ENCODE measurements around the gene APRT. TPM values are rescaled to one million over a fixed set of nuclear protein-coding genes. Genes with fewer than 3 reads are reported as not detected.

APRT gene
- total and polyA plus RNA-seq, 9 of the 15 experiments (the other 6 are each of a cell fraction or from before 2014, with no cell fraction given) = 41.7 to 409 (median 146) TPM

DNA sequence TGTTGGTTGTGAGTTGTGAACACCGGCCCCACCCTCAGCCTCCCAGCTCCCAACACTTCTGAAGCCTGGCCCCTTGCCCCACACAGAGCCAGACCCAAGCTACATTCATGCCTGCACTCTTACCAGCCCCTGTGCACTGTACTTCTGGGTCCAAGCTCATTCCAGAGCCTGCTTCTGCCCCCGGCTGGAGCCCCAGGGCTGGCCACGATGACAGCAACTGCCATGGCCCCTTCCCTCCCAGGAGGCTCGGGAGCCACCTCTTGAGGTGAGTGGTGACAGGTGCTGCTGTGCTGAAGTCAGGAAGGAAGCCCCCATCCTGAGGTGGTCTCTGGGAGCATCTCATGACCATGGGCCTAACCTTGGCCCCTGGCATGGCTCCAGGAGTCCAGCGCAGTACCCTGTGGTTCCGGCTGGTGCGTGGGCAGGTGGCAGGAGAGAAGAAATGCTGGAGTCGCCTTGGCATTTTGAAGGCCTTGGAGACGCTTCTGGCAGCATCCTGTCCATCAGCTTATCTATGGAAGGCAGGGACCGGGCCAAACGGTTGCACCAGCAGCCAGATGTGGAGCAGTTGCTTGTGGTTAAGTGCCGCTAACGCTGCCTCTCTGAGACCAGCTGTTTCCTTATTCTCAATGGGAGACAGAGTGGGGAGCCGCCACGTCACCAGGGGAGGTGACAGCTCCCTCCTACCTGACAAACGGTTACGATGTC is 12.0 kb downstream of the APRT start (continued):
- TF ChIP-seq, protein P1, sequence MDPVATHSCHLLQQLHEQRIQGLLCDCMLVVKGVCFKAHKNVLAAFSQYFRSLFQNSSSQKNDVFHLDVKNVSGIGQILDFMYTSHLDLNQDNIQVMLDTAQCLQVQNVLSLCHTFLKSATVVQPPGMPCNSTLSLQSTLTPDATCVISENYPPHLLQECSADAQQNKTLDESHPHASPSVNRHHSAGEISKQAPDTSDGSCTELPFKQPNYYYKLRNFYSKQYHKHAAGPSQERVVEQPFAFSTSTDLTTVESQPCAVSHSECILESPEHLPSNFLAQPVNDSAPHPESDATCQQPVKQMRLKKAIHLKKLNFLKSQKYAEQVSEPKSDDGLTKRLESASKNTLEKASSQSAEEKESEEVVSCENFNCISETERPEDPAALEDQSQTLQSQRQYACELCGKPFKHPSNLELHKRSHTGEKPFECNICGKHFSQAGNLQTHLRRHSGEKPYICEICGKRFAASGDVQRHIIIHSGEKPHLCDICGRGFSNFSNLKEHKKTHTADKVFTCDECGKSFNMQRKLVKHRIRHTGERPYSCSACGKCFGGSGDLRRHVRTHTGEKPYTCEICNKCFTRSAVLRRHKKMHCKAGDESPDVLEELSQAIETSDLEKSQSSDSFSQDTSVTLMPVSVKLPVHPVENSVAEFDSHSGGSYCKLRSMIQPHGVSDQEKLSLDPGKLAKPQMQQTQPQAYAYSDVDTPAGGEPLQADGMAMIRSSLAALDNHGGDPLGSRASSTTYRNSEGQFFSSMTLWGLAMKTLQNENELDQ (CRISPR knock-in tag; IDR thresholded peaks at IDR 0.05; ENCODE audit: borderline replicate concordance) = no peak
- TF ChIP-seq FOXK2 (conservative IDR thresholded peaks at IDR 0.05 in 1 of 2, IDR thresholded peaks at IDR 0.05 in 1 of 2; ENCODE audit: low read depth in 2 of 2) (0 out of 4 replicates have a peak, but pooled peaks of 1 of the 2 experiments have one; percentile 43), RBM17 (IDR thresholded peaks at IDR 0.05; ENCODE audit: borderline replicate concordance, low read depth, low read length) (no peak), SP2 (IDR thresholded peaks at IDR 0.05; ENCODE audit: extremely low read depth, low read depth, low read length, poor library complexity, severe bottlenecking) (no peak)
- TF ChIP-seq, protein P2, sequence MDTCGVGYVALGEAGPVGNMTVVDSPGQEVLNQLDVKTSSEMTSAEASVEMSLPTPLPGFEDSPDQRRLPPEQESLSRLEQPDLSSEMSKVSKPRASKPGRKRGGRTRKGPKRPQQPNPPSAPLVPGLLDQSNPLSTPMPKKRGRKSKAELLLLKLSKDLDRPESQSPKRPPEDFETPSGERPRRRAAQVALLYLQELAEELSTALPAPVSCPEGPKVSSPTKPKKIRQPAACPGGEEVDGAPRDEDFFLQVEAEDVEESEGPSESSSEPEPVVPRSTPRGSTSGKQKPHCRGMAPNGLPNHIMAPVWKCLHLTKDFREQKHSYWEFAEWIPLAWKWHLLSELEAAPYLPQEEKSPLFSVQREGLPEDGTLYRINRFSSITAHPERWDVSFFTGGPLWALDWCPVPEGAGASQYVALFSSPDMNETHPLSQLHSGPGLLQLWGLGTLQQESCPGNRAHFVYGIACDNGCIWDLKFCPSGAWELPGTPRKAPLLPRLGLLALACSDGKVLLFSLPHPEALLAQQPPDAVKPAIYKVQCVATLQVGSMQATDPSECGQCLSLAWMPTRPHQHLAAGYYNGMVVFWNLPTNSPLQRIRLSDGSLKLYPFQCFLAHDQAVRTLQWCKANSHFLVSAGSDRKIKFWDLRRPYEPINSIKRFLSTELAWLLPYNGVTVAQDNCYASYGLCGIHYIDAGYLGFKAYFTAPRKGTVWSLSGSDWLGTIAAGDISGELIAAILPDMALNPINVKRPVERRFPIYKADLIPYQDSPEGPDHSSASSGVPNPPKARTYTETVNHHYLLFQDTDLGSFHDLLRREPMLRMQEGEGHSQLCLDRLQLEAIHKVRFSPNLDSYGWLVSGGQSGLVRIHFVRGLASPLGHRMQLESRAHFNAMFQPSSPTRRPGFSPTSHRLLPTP (IDR thresholded peaks at IDR 0.05; ENCODE audit: borderline replicate concordance, extremely low read depth, insufficient read length) = no peak
- TF ChIP-seq, protein P3, sequence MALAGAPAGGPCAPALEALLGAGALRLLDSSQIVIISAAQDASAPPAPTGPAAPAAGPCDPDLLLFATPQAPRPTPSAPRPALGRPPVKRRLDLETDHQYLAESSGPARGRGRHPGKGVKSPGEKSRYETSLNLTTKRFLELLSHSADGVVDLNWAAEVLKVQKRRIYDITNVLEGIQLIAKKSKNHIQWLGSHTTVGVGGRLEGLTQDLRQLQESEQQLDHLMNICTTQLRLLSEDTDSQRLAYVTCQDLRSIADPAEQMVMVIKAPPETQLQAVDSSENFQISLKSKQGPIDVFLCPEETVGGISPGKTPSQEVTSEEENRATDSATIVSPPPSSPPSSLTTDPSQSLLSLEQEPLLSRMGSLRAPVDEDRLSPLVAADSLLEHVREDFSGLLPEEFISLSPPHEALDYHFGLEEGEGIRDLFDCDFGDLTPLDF (CRISPR knock-in tag; IDR thresholded peaks at IDR 0.05) = peak; percentile 82
- TF ChIP-seq, protein P4, sequence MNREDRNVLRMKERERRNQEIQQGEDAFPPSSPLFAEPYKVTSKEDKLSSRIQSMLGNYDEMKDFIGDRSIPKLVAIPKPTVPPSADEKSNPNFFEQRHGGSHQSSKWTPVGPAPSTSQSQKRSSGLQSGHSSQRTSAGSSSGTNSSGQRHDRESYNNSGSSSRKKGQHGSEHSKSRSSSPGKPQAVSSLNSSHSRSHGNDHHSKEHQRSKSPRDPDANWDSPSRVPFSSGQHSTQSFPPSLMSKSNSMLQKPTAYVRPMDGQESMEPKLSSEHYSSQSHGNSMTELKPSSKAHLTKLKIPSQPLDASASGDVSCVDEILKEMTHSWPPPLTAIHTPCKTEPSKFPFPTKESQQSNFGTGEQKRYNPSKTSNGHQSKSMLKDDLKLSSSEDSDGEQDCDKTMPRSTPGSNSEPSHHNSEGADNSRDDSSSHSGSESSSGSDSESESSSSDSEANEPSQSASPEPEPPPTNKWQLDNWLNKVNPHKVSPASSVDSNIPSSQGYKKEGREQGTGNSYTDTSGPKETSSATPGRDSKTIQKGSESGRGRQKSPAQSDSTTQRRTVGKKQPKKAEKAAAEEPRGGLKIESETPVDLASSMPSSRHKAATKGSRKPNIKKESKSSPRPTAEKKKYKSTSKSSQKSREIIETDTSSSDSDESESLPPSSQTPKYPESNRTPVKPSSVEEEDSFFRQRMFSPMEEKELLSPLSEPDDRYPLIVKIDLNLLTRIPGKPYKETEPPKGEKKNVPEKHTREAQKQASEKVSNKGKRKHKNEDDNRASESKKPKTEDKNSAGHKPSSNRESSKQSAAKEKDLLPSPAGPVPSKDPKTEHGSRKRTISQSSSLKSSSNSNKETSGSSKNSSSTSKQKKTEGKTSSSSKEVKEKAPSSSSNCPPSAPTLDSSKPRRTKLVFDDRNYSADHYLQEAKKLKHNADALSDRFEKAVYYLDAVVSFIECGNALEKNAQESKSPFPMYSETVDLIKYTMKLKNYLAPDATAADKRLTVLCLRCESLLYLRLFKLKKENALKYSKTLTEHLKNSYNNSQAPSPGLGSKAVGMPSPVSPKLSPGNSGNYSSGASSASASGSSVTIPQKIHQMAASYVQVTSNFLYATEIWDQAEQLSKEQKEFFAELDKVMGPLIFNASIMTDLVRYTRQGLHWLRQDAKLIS (CRISPR knock-in tag; IDR thresholded peaks at IDR 0.05) = no peak
- TF ChIP-seq, protein P5, sequence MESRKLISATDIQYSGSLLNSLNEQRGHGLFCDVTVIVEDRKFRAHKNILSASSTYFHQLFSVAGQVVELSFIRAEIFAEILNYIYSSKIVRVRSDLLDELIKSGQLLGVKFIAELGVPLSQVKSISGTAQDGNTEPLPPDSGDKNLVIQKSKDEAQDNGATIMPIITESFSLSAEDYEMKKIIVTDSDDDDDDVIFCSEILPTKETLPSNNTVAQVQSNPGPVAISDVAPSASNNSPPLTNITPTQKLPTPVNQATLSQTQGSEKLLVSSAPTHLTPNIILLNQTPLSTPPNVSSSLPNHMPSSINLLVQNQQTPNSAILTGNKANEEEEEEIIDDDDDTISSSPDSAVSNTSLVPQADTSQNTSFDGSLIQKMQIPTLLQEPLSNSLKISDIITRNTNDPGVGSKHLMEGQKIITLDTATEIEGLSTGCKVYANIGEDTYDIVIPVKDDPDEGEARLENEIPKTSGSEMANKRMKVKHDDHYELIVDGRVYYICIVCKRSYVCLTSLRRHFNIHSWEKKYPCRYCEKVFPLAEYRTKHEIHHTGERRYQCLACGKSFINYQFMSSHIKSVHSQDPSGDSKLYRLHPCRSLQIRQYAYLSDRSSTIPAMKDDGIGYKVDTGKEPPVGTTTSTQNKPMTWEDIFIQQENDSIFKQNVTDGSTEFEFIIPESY (CRISPR knock-in tag; IDR thresholded peaks at IDR 0.05) = peak; percentile 35; the same call in 1 of the 2 replicates
- TF ChIP-seq, protein P6, sequence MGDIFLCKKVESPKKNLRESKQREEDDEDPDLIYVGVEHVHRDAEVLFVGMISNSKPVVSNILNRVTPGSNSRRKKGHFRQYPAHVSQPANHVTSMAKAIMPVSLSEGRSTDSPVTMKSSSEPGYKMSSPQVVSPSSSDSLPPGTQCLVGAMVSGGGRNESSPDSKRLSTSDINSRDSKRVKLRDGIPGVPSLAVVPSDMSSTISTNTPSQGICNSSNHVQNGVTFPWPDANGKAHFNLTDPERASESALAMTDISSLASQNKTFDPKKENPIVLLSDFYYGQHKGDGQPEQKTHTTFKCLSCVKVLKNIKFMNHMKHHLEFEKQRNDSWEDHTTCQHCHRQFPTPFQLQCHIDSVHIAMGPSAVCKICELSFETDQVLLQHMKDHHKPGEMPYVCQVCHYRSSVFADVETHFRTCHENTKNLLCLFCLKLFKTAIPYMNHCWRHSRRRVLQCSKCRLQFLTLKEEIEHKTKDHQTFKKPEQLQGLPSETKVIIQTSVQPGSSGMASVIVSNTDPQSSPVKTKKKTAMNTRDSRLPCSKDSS (IDR thresholded peaks at IDR 0.05; ENCODE audit: low read depth, partially characterized antibody) = no peak
